PC-9 (cell line): ENCODE measurements around the gene MRFAP1L1.

Experiments
- CTCF ChIP-seq: fragments of 200-600 bp; sonication (generic); conservative IDR thresholded peaks from 2 replicates; pipeline ENCODE4 v1.6.1; 2017; ENCODE audit warnings: mixed run types, antibody characterized with exemption, mild to moderate bottlenecking, moderate library complexity
- EZH2 ChIP-seq: fragments of 200-600 bp; sonication (generic); IDR thresholded peaks from 2 replicates; pipeline ENCODE4 v1.8.0; 2017; ENCODE audit warnings: antibody characterized with exemption, low read depth

- TF ChIP-seq CTCF = no peak
- no peak for TF ChIP-seq EZH2
Measured at GRCh38 chr4:6730603-6731317, 21.1 kb upstream of the MRFAP1L1 start.
